Right lung (tissue), 5 donors: ENCODE measurements around the gene VEGFA. TPM values are rescaled to one million over a fixed set of nuclear protein-coding genes. Genes with fewer than 3 reads are reported as not detected.
"Not testable (repeated sequence)": the region's sequence is repeated elsewhere in the genome, so short reads cannot be mapped to it uniquely, and the experiment has no call there.

Experiments used
- DNase-seq, 2 donors: peaks; one replicate each; pipeline ENCODE4 v3.0.0-alpha.2; 2013
- polyA plus RNA-seq, 5 donors: library from polyadenylated mRNA; unstranded; fragments of 120-200 nt; gene quantifications; one replicate each; pipeline versions ENCODE4 v1.2.1 to v1.2.3, GENCODE V29; 2013; ENCODE audit warnings: inconsistent platforms in 1 of 5, low replicate concordance in 1 of 5; ENCODE audit not compliant: insufficient read length in 5 of 5, insufficient read depth in 1 of 5

The VEGFA gene
- polyA plus RNA-seq, 5 donors = 215 to 361 (median 293) TPM

- DNase-seq = not testable (repeated sequence)
Observed at GRCh38 chr6:43818973-43819372, 49.0 kb downstream of the VEGFA start.

- no peak for DNase-seq
Observed at GRCh38 chr6:43819958-43820357, 49.9 kb downstream of the VEGFA start.

GRCh38 chr6:43820486-43820885, 50.5 kb downstream of the VEGFA start:
- no peak for DNase-seq

- no peak for DNase-seq
Observed at GRCh38 chr6:43821101-43821886, 51.3 kb downstream of the VEGFA start.

- DNase-seq = no peak
Observed at GRCh38 chr6:43823390-43823789, 53.4 kb downstream of the VEGFA start.

- peak; percentile 52 to 58 for DNase-seq
Observed at GRCh38 chr6:43823879-43824702, 54.1 kb downstream of the VEGFA start.

- no peak for DNase-seq
Observed at GRCh38 chr6:43824703-43825064, 54.7 kb downstream of the VEGFA start.

GRCh38 chr6:43825187-43826115, 55.4 kb downstream of the VEGFA start:
- DNase-seq = no peak

- DNase-seq = no peak
Observed at GRCh38 chr6:43826730-43827129, 56.7 kb downstream of the VEGFA start.

GRCh38 chr6:43827898-43828297, 57.9 kb downstream of the VEGFA start:
- DNase-seq = no peak

GRCh38 chr6:43828711-43829110, 58.7 kb downstream of the VEGFA start:
- DNase-seq = no peak

- no peak for DNase-seq
Observed at GRCh38 chr6:43829470-43829869, 59.5 kb downstream of the VEGFA start.

GRCh38 chr6:43830775-43831174, 60.8 kb downstream of the VEGFA start:
- DNase-seq = no peak

- no peak for DNase-seq
Observed at GRCh38 chr6:43831191-43831590, 61.2 kb downstream of the VEGFA start.

- no peak for DNase-seq
Observed at GRCh38 chr6:43833223-43833995, 63.4 kb downstream of the VEGFA start.

- DNase-seq = no peak
Observed at GRCh38 chr6:43833996-43834390, 64.0 kb downstream of the VEGFA start.

- DNase-seq = no peak
Observed at GRCh38 chr6:43834528-43835155, 64.6 kb downstream of the VEGFA start.

GRCh38 chr6:43835872-43836419, 65.9 kb downstream of the VEGFA start:
- DNase-seq = no peak
